H54 (cell line): Measurements from ENCODE around the gene EIF2S3B.
"Not testable (repeated sequence)": the region's sequence is repeated elsewhere in the genome, so short reads cannot be mapped to it uniquely, and the experiment has no call there.

Experiments used
- DNase-seq: peaks from one replicate; pipeline ENCODE4 v3.0.0; 2011; ENCODE audit warnings: low spot score, mixed read lengths; ENCODE audit not compliant: insufficient read length
- FAIRE-seq: peaks from 3 replicates; lab custom pipeline; 2011; peaks lifted over from hg19 to GRCh38; lab: Jason Lieb, UNC
- POLR2A ChIP-seq: IDR thresholded peaks from 2 replicates; pipeline ENCODE4 v1.6.1; 2011; ENCODE audit warnings: low read depth, mild to moderate bottlenecking, low read length

Gene EIF2S3B

GRCh38 chr12:10505620-10506019 is at the start of gene EIF2S3B:
Gene EIF2S3B, plus strand, starts transcription at chr12:10505890. Its CDS starts 13 bp downstream, at chr12:10505903.
- DNase-seq = no peak
- no peak for FAIRE-seq
- no peak for TF ChIP-seq POLR2A

- TF ChIP-seq POLR2A = no peak
- no peak for FAIRE-seq
- no peak for DNase-seq
Observed at GRCh38 chr12:10456856-10457255, 48.8 kb upstream of the EIF2S3B start.

- DNase-seq = no peak
- no peak for TF ChIP-seq POLR2A
- FAIRE-seq = no peak
Observed at GRCh38 chr12:10457760-10458159, 47.9 kb upstream of the EIF2S3B start.

GRCh38 chr12:10466311-10466710 is 39.4 kb upstream of the EIF2S3B start:
- FAIRE-seq (no peak), DNase-seq (no peak)
- TF ChIP-seq POLR2A = no peak

GRCh38 chr12:10469701-10470100 is 36.0 kb upstream of the EIF2S3B start:
- no peak for DNase-seq
- TF ChIP-seq POLR2A = no peak
- FAIRE-seq = no peak

GRCh38 chr12:10472808-10473207 is 32.9 kb upstream of the EIF2S3B start:
- not testable (repeated sequence) for FAIRE-seq, DNase-seq

GRCh38 chr12:10481901-10482300 is 23.8 kb upstream of the EIF2S3B start:
- not testable (repeated sequence) for DNase-seq, FAIRE-seq

GRCh38 chr12:10487328-10487727 is 18.4 kb upstream of the EIF2S3B start:
- not testable (repeated sequence) for FAIRE-seq, DNase-seq

- no peak for TF ChIP-seq POLR2A
- FAIRE-seq (no peak), DNase-seq (no peak)
Observed at GRCh38 chr12:10491766-10492165, 13.9 kb upstream of the EIF2S3B start.

- FAIRE-seq (no peak), DNase-seq (no peak)
- TF ChIP-seq POLR2A = no peak
Observed at GRCh38 chr12:10497602-10498001, 8.1 kb upstream of the EIF2S3B start.

- FAIRE-seq = no peak
- TF ChIP-seq POLR2A = no peak
- no peak for DNase-seq
Observed at GRCh38 chr12:10498042-10498441, 7.6 kb upstream of the EIF2S3B start.

GRCh38 chr12:10501030-10501429 is 4.7 kb upstream of the EIF2S3B start:
- FAIRE-seq (no peak), DNase-seq (no peak)
- no peak for TF ChIP-seq POLR2A

GRCh38 chr12:10503460-10503859 is 2.2 kb upstream of the EIF2S3B start:
- no peak for FAIRE-seq
- no peak for DNase-seq
- no peak for TF ChIP-seq POLR2A

GRCh38 chr12:10511756-10512355 is 6.2 kb downstream of the EIF2S3B start:
- FAIRE-seq = no peak
- DNase-seq = no peak
- no peak for TF ChIP-seq POLR2A

GRCh38 chr12:10512798-10513197 is 7.1 kb downstream of the EIF2S3B start:
- no peak for FAIRE-seq
- no peak for DNase-seq
- TF ChIP-seq POLR2A = no peak

- no peak for TF ChIP-seq POLR2A
- FAIRE-seq (no peak), DNase-seq (no peak)
Observed at GRCh38 chr12:10521555-10521954, 15.9 kb downstream of the EIF2S3B start.
